Activated CD4-positive, alpha-beta T cell treated with anti-CD3 and anti-CD28 coated beads, Interleukin-2, amount 10 ng/mL, durations not matched to agents 24 days and 14 days (primary cell): ENCODE data around the gene FAM241B. TPM values are rescaled to one million over a fixed set of nuclear protein-coding genes. Genes with fewer than 3 reads are reported as not detected.

ENCODE experiments used
- DNase-seq: peaks from one replicate; pipeline ENCODE4 v3.0.0; 2022
- H3K27ac Mint-ChIP-seq: one replicate; pipeline ENCODE4 v1.8.0; 2022; ENCODE audit warnings: mild to moderate bottlenecking, mixed read lengths
- H3K27me3 Mint-ChIP-seq: one replicate; pipeline ENCODE4 v1.8.0; 2022; ENCODE audit warnings: mixed read lengths
- H3K36me3 Mint-ChIP-seq: one replicate; pipeline ENCODE4 v1.8.0; 2022; ENCODE audit warnings: low read depth, mild to moderate bottlenecking, mixed read lengths
- H3K4me1 Mint-ChIP-seq: one replicate; pipeline ENCODE4 v1.8.0; 2021; ENCODE audit warnings: mixed read lengths
- H3K4me3 Mint-ChIP-seq: one replicate; pipeline ENCODE4 v1.8.0; 2022; ENCODE audit warnings: mild to moderate bottlenecking, moderate library complexity, mixed read lengths
- H3K9me3 Mint-ChIP-seq: one replicate; pipeline ENCODE4 v1.8.0; 2021; ENCODE audit warnings: mixed read lengths
- intact Hi-C: fragments of 100-400 bp; cut with micrococcal nuclease; formaldehyde crosslinking; loops from one replicate; pipeline ENCODE4 v1.15.1; 2023
- total RNA-seq: library from RNA; stranded (reverse); gene quantifications from 2 replicates; pipeline ENCODE4 v1.2.3, GENCODE V29; 2022

Gene FAM241B
- total RNA-seq, 1 donor from 2014 or later = 11.8 TPM

DNA sequence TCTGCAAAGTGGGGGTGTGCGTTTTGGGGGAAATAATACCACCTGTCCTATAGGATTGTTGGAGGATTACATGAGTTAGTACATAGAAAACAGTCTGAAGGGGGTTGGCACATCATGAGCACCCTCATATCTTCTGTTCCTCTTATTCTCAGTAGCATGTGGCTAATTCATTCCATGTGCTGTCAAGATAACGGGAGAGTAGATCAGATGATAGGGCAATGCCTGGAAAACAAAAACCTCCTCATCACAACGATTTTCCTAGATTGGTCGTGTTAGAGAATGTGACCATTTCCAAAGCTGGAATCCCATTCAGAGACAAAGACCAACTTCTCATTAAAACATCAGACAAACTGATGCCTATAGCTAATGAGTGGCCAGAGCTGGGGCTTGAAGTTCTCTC lies 50.6 kb downstream of the FAM241B start:
- H3K4me1 Mint-ChIP-seq = no peaks in the 10 kb centered on the region
- intact Hi-C loops = no loop called here
- H3K9me3 Mint-ChIP-seq = no peaks in the 10 kb centered on the region
- no peak for DNase-seq
- peaks cover 8% of the 10 kb centered on the region for H3K27me3 Mint-ChIP-seq
- H3K4me3 Mint-ChIP-seq = no peak overlapping the region
- H3K36me3 Mint-ChIP-seq = no peaks in the 10 kb centered on the region
- no peak overlapping the region for H3K27ac Mint-ChIP-seq

DNA sequence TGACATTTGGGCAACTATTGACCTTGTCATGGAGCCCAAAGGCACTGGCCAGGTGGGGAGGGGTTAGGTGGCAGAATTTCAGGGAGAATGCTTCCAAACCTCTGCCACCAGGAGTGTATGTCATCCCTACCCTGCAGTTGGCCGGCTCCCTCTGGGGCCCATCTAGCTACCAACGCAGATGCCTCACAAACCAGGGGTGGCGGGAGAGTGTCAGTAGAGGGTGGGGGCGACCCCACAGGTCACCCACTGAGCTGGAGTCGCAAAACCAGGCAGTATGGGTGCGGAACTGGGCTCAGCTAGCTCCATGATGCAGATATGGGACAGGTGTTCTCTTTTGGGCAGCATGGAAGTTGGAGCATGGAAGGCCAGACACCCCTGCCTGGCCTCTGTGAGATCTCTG lies 51.4 kb downstream of the FAM241B start:
- H3K9me3 Mint-ChIP-seq = no peaks in the 10 kb centered on the region

DNA sequence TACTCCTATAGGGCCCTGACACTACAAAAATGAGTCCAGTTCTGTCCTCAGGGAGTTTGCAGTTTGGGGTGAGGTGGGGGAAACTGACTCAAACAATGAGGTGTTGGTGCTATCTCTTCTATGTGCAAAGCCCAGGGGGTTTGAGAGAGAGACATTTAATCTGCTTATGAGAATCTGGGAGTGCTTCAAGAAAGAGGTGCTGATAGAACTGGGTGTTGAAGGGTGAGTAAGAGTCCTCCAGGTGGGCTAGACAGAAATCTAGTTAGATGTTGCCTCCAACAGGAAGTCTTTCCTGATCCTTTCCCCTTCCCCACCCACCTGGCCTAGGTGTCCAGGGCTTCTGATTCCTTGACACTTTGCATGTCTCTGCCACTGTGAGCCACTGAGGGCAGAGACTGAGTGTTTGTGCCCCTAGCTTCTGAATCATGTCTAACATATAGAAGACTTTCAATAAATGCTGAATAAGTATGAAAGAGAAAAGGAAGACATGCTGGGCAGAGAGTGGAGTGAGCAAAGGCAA lies 53.0 kb downstream of the FAM241B start:
- no peak for DNase-seq
- intact Hi-C loops = no loop called here
- no peaks in the 10 kb centered on the region for H3K9me3 Mint-ChIP-seq
- H3K27ac Mint-ChIP-seq = no peak overlapping the region
- peaks cover 7% of the 10 kb centered on the region for H3K27me3 Mint-ChIP-seq
- H3K4me3 Mint-ChIP-seq = no peak overlapping the region
- no peaks in the 10 kb centered on the region for H3K4me1 Mint-ChIP-seq
- H3K36me3 Mint-ChIP-seq = no peaks in the 10 kb centered on the region

More for the DNA sequence above, 51.4 kb downstream of the FAM241B start:
- DNase-seq = no peak
- H3K27me3 Mint-ChIP-seq = peaks cover 7% of the 10 kb centered on the region
- H3K36me3 Mint-ChIP-seq = no peaks in the 10 kb centered on the region
- H3K4me1 Mint-ChIP-seq = no peaks in the 10 kb centered on the region
- H3K27ac Mint-ChIP-seq = no peak overlapping the region
- intact Hi-C loops = no loop called here
- H3K4me3 Mint-ChIP-seq = no peak overlapping the region

Other genes starting within 250 kb of the FAM241B start
- not detected in 2 replicates for gene TACR2, start 213.3 kb upstream of the FAM241B start, total RNA-seq
- 1.6 and 1.9 TPM in 2 replicates for gene TSPAN15, start 178.8 kb upstream of the FAM241B start, total RNA-seq
- not detected in 2 replicates for gene NEUROG3, start 56.8 kb upstream of the FAM241B start, total RNA-seq
- gene COL13A1, start 171.7 kb downstream of the FAM241B start, total RNA-seq = not detected in 2 replicates